PC-3 (cell line): ENCODE measurements around the gene FAM53B.

Experiments used
- EZH2phosphoT487 ChIP-seq: fragments of 300-600 bp; sonication (generic); IDR thresholded peaks from 2 replicates; pipeline ENCODE4 v1.6.1; 2018; ENCODE audit warnings: mild to moderate bottlenecking, antibody characterized with exemption, low read length, borderline replicate concordance
- TF ChIP-seq, protein P1 (sequence below): fragments of 300-600 bp; sonication (generic); conservative IDR thresholded peaks from 2 replicates; pipeline ENCODE4 v1.5.1; 2017; ENCODE audit warnings: antibody characterized with exemption, low read depth, mild to moderate bottlenecking, low read length

GRCh38 chr10:124590216-124591122, 153.7 kb downstream of the FAM53B start:
- TF ChIP-seq, protein P1, sequence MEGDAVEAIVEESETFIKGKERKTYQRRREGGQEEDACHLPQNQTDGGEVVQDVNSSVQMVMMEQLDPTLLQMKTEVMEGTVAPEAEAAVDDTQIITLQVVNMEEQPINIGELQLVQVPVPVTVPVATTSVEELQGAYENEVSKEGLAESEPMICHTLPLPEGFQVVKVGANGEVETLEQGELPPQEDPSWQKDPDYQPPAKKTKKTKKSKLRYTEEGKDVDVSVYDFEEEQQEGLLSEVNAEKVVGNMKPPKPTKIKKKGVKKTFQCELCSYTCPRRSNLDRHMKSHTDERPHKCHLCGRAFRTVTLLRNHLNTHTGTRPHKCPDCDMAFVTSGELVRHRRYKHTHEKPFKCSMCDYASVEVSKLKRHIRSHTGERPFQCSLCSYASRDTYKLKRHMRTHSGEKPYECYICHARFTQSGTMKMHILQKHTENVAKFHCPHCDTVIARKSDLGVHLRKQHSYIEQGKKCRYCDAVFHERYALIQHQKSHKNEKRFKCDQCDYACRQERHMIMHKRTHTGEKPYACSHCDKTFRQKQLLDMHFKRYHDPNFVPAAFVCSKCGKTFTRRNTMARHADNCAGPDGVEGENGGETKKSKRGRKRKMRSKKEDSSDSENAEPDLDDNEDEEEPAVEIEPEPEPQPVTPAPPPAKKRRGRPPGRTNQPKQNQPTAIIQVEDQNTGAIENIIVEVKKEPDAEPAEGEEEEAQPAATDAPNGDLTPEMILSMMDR, result no peak
- no peak for TF ChIP-seq EZH2phosphoT487
